ENCODE data around the gene KIF26B. TPM values are rescaled to one million over a fixed set of nuclear protein-coding genes. Genes with fewer than 3 reads are reported as not detected.
"Not testable (repeated sequence)": the region's sequence is repeated elsewhere in the genome, so short reads cannot be mapped to it uniquely, and the experiment has no call there.

Gene KIF26B
- total RNA-seq, 1 experiment from 2014 or later = 1.6 TPM

GRCh38 chr1:245332085-245332484 lies 177.3 kb downstream of the KIF26B start:
- no peak for DNase-seq (ENCODE audit: unreplicated experiment)
- H3K27ac Mint-ChIP-seq (ENCODE audit: low read depth, unreplicated experiment) = no peak overlapping the region
- ChIA-PET POLR2A (no interaction called here), CTCF (interaction anchor here (0.6 to 1.4 kb wide), 4 partner anchors 9 to 959 kb away, joined by 3 to 4 read pairs (median 3); no protein-coding TSS in a partner anchor)
- H3K36me3 Mint-ChIP-seq (ENCODE audit: insufficient read depth, unreplicated experiment) = no peaks in the 10 kb centered on the region
- no TSS peak for BruUV-seq (replicated peaks)
- H3K27me3 Mint-ChIP-seq (ENCODE audit: insufficient read depth, unreplicated experiment) = no peaks in the 10 kb centered on the region
- no peaks in the 10 kb centered on the region for H3K9me3 Mint-ChIP-seq (ENCODE audit: unreplicated experiment)
- TF ChIP-seq, protein P1, sequence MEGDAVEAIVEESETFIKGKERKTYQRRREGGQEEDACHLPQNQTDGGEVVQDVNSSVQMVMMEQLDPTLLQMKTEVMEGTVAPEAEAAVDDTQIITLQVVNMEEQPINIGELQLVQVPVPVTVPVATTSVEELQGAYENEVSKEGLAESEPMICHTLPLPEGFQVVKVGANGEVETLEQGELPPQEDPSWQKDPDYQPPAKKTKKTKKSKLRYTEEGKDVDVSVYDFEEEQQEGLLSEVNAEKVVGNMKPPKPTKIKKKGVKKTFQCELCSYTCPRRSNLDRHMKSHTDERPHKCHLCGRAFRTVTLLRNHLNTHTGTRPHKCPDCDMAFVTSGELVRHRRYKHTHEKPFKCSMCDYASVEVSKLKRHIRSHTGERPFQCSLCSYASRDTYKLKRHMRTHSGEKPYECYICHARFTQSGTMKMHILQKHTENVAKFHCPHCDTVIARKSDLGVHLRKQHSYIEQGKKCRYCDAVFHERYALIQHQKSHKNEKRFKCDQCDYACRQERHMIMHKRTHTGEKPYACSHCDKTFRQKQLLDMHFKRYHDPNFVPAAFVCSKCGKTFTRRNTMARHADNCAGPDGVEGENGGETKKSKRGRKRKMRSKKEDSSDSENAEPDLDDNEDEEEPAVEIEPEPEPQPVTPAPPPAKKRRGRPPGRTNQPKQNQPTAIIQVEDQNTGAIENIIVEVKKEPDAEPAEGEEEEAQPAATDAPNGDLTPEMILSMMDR (IDR thresholded peaks at IDR 0.05; ENCODE audit: unreplicated experiment) = no peak
- intact Hi-C loops (cut with micrococcal nuclease) = no loop called here
- H3K4me1 Mint-ChIP-seq (ENCODE audit: insufficient read depth, unreplicated experiment) = peaks cover 12% of the 10 kb centered on the region
- no peak overlapping the region for H3K4me3 Mint-ChIP-seq (ENCODE audit: unreplicated experiment)

DNA sequence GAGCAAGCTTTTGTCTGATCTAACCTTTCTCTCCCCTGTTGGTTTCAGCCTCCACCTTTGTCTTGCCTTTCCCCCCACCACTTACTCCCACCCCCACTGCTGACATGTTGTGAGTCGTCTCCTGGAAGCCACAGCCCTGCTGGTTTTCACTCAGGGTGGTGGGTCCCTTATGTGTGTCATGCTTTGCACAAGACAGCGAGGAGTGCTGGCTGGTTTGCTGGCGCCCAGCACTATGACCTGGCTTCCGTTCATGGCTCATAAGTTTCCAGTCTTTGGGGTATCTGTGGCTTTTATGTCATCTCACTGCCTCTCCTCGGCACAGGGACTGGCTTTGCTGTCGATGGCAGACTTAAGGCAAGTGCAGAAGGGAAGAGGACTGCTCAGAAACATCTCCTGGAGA lies 177.7 kb downstream of the KIF26B start:
- intact Hi-C loops (cut with micrococcal nuclease) = no loop called here
- no TSS peak for BruUV-seq (replicated peaks)
- Mint-ChIP-seq H3K4me1 (ENCODE audit: insufficient read depth, unreplicated experiment) (peaks cover 12% of the 10 kb centered on the region), H3K27me3 (ENCODE audit: insufficient read depth, unreplicated experiment) (no peaks in the 10 kb centered on the region), H3K9me3 (ENCODE audit: unreplicated experiment) (no peaks in the 10 kb centered on the region), H3K4me3 (ENCODE audit: unreplicated experiment) (no peak overlapping the region), H3K27ac (ENCODE audit: low read depth, unreplicated experiment) (no peak overlapping the region), H3K36me3 (ENCODE audit: insufficient read depth, unreplicated experiment) (no peaks in the 10 kb centered on the region)
- POLR2A ChIA-PET = no interaction called here
- TF ChIP-seq, protein P1 (IDR thresholded peaks at IDR 0.05; ENCODE audit: unreplicated experiment) = no peak
- DNase-seq (ENCODE audit: unreplicated experiment) = no peak
- CTCF ChIA-PET = no interaction called here

- TF ChIP-seq, protein P1 (IDR thresholded peaks at IDR 0.05; ENCODE audit: unreplicated experiment) = no peak
- no peak overlapping the region for H3K27ac Mint-ChIP-seq (ENCODE audit: low read depth, unreplicated experiment)
- intact Hi-C loops (cut with micrococcal nuclease) = no loop called here
- DNase-seq (ENCODE audit: unreplicated experiment) = no peak
- H3K4me3 Mint-ChIP-seq (ENCODE audit: unreplicated experiment) = no peak overlapping the region
- H3K9me3 Mint-ChIP-seq (ENCODE audit: unreplicated experiment) = no peaks in the 10 kb centered on the region
- H3K4me1 Mint-ChIP-seq (ENCODE audit: insufficient read depth, unreplicated experiment) = peaks cover 12% of the 10 kb centered on the region
- ChIA-PET CTCF (interaction anchor here (0.6 to 0.7 kb wide), 5 partner anchors 11 to 1142 kb away, joined by 3 to 4 read pairs (median 3); no protein-coding TSS in a partner anchor), POLR2A (no interaction called here)
- no TSS peak for BruUV-seq (replicated peaks)
- H3K36me3 Mint-ChIP-seq (ENCODE audit: insufficient read depth, unreplicated experiment) = no peaks in the 10 kb centered on the region
- no peaks in the 10 kb centered on the region for H3K27me3 Mint-ChIP-seq (ENCODE audit: insufficient read depth, unreplicated experiment)
Observed at GRCh38 chr1:245334235-245334634, 179.4 kb downstream of the KIF26B start.

- POLR2A ChIA-PET = no interaction called here
- Mint-ChIP-seq H3K4me3 (ENCODE audit: unreplicated experiment) (no peak overlapping the region), H3K4me1 (ENCODE audit: insufficient read depth, unreplicated experiment) (peaks cover 12% of the 10 kb centered on the region), H3K27me3 (ENCODE audit: insufficient read depth, unreplicated experiment) (no peaks in the 10 kb centered on the region), H3K9me3 (ENCODE audit: unreplicated experiment) (no peaks in the 10 kb centered on the region), H3K27ac (ENCODE audit: low read depth, unreplicated experiment) (no peak overlapping the region), H3K36me3 (ENCODE audit: insufficient read depth, unreplicated experiment) (no peaks in the 10 kb centered on the region)
- intact Hi-C loops (cut with micrococcal nuclease) = no loop called here
- TF ChIP-seq, protein P1 (IDR thresholded peaks at IDR 0.05; ENCODE audit: unreplicated experiment) = no peak
- CTCF ChIA-PET = interaction anchor here (0.6 kb wide), 2 partner anchors 12 to 1141 kb away, joined by 4 read pairs; no protein-coding TSS in a partner anchor
- BruUV-seq (replicated peaks) = no TSS peak
- DNase-seq (ENCODE audit: unreplicated experiment) = no peak
Observed at GRCh38 chr1:245334827-245335490, 180.2 kb downstream of the KIF26B start.

GRCh38 chr1:245335684-245336083 lies 180.9 kb downstream of the KIF26B start:
- POLR2A ChIA-PET; intact Hi-C loops (cut with micrococcal nuclease); BruUV-seq (replicated peaks); H3K27me3 Mint-ChIP-seq (ENCODE audit: insufficient read depth, unreplicated experiment); H3K4me3 Mint-ChIP-seq (ENCODE audit: unreplicated experiment); H3K27ac Mint-ChIP-seq (ENCODE audit: low read depth, unreplicated experiment); H3K9me3 Mint-ChIP-seq (ENCODE audit: unreplicated experiment); H3K36me3 Mint-ChIP-seq (ENCODE audit: insufficient read depth, unreplicated experiment); DNase-seq (ENCODE audit: unreplicated experiment); CTCF ChIA-PET: not testable (repeated sequence)
- peaks cover 12% of the 10 kb centered on the region for H3K4me1 Mint-ChIP-seq (ENCODE audit: insufficient read depth, unreplicated experiment)
